ENCODE measurements around the gene AHCTF1.

DNA sequence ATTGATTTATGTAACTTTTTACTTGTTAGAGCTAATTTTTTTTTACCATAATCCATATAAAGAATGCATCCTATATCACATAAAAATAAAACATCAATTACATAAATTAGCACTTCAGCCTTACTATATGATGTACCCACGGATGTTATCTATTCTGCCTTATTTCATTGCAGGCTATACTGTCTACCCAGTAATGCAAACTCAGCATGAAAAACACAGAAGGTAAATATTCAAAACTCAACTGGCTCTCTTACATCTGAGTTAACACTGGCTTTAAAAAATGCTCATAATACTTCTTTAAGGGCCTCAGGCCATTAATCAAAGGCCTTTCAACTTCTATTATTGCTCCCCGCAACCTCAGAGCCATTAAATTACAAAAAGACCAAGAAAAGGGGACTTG lies 65.8 kb downstream of the AHCTF1 start:
- TF ChIP-seq TEAD4 (CRISPR knock-in tag; IDR thresholded peaks at IDR 0.05), result no peak
- TF ChIP-seq, protein P1, sequence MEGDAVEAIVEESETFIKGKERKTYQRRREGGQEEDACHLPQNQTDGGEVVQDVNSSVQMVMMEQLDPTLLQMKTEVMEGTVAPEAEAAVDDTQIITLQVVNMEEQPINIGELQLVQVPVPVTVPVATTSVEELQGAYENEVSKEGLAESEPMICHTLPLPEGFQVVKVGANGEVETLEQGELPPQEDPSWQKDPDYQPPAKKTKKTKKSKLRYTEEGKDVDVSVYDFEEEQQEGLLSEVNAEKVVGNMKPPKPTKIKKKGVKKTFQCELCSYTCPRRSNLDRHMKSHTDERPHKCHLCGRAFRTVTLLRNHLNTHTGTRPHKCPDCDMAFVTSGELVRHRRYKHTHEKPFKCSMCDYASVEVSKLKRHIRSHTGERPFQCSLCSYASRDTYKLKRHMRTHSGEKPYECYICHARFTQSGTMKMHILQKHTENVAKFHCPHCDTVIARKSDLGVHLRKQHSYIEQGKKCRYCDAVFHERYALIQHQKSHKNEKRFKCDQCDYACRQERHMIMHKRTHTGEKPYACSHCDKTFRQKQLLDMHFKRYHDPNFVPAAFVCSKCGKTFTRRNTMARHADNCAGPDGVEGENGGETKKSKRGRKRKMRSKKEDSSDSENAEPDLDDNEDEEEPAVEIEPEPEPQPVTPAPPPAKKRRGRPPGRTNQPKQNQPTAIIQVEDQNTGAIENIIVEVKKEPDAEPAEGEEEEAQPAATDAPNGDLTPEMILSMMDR (IDR thresholded peaks at IDR 0.05), result no peak
- TF ChIP-seq IRF2 (CRISPR knock-in tag; IDR thresholded peaks at IDR 0.05; ENCODE audit: borderline replicate concordance, low read depth), result no peak
- TF ChIP-seq, protein P2, sequence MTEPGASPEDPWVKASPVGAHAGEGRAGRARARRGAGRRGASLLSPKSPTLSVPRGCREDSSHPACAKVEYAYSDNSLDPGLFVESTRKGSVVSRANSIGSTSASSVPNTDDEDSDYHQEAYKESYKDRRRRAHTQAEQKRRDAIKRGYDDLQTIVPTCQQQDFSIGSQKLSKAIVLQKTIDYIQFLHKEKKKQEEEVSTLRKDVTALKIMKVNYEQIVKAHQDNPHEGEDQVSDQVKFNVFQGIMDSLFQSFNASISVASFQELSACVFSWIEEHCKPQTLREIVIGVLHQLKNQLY (CRISPR knock-in tag; IDR thresholded peaks at IDR 0.05), result no peak
- TF ChIP-seq TP53 (CRISPR knock-in tag; IDR thresholded peaks at IDR 0.05), result no peak
- TF ChIP-seq FOXJ3 (CRISPR knock-in tag; IDR thresholded peaks at IDR 0.05; ENCODE audit: borderline replicate concordance), result no peak
- TF ChIP-seq, protein P3, sequence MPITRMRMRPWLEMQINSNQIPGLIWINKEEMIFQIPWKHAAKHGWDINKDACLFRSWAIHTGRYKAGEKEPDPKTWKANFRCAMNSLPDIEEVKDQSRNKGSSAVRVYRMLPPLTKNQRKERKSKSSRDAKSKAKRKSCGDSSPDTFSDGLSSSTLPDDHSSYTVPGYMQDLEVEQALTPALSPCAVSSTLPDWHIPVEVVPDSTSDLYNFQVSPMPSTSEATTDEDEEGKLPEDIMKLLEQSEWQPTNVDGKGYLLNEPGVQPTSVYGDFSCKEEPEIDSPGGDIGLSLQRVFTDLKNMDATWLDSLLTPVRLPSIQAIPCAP (CRISPR knock-in tag; IDR thresholded peaks at IDR 0.05), result no peak
- TF ChIP-seq, protein P4, sequence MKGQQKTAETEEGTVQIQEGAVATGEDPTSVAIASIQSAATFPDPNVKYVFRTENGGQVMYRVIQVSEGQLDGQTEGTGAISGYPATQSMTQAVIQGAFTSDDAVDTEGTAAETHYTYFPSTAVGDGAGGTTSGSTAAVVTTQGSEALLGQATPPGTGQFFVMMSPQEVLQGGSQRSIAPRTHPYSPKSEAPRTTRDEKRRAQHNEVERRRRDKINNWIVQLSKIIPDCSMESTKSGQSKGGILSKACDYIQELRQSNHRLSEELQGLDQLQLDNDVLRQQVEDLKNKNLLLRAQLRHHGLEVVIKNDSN (CRISPR knock-in tag; IDR thresholded peaks at IDR 0.05), result no peak
- TF ChIP-seq, protein P5, sequence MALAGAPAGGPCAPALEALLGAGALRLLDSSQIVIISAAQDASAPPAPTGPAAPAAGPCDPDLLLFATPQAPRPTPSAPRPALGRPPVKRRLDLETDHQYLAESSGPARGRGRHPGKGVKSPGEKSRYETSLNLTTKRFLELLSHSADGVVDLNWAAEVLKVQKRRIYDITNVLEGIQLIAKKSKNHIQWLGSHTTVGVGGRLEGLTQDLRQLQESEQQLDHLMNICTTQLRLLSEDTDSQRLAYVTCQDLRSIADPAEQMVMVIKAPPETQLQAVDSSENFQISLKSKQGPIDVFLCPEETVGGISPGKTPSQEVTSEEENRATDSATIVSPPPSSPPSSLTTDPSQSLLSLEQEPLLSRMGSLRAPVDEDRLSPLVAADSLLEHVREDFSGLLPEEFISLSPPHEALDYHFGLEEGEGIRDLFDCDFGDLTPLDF (CRISPR knock-in tag; IDR thresholded peaks at IDR 0.05), result no peak
- no peak for TF ChIP-seq MXD4 (CRISPR knock-in tag; IDR thresholded peaks at IDR 0.05; ENCODE audit: borderline replicate concordance)
- TF ChIP-seq, protein P6, sequence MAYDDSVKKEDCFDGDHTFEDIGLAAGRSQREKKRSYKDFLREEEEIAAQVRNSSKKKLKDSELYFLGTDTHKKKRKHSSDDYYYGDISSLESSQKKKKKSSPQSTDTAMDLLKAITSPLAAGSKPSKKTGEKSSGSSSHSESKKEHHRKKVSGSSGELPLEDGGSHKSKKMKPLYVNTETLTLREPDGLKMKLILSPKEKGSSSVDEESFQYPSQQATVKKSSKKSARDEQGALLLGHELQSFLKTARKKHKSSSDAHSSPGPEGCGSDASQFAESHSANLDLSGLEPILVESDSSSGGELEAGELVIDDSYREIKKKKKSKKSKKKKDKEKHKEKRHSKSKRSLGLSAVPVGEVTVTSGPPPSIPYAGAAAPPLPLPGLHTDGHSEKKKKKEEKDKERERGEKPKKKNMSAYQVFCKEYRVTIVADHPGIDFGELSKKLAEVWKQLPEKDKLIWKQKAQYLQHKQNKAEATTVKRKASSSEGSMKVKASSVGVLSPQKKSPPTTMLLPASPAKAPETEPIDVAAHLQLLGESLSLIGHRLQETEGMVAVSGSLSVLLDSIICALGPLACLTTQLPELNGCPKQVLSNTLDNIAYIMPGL (CRISPR knock-in tag; IDR thresholded peaks at IDR 0.05), result no peak

All from WTC11 (cell line).